ENCODE measurements around the gene EZH1.

DNA sequence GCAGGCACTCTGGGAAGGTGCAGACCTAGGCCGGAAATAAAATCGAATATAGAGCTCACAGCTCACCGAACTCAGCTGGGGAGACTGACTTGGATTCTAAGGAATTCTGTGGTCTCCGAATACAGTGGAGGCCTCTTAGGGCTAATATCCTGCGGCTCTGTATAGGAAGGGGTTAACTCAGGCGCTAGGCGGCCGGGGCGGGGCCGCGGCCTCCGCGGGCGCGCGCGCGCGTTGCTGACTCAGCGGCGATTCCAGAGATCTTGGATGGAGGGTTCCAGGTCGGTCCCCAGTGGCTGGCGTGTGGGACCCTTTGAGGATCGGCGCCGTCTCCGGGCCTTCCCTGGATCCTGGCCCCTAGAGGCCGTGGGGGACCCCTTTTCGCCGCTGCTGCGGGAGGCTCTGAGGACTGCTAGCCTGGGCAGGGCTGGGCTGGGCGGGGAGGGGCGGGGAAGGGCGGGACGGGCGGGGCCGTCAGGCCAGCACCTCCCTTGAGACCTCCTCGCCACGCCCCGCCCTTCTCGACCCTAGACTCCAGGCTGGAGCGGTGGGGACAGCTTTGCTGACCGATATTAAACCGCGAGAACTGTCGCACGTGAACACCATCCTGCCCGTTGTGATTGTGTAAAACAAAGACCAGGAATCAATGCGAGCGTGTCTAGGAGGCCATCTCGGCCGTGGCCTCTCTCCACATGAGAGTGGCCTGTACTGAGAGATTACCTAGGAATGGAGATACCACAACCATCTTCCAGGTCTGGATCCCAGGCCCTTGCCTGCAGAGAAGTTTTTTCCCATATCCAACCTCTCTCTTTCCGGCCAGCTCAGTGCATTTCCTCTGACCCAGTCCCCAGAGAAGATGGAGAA lies 66.7 kb downstream of the EZH1 start:
- TF ChIP-seq, protein P1, sequence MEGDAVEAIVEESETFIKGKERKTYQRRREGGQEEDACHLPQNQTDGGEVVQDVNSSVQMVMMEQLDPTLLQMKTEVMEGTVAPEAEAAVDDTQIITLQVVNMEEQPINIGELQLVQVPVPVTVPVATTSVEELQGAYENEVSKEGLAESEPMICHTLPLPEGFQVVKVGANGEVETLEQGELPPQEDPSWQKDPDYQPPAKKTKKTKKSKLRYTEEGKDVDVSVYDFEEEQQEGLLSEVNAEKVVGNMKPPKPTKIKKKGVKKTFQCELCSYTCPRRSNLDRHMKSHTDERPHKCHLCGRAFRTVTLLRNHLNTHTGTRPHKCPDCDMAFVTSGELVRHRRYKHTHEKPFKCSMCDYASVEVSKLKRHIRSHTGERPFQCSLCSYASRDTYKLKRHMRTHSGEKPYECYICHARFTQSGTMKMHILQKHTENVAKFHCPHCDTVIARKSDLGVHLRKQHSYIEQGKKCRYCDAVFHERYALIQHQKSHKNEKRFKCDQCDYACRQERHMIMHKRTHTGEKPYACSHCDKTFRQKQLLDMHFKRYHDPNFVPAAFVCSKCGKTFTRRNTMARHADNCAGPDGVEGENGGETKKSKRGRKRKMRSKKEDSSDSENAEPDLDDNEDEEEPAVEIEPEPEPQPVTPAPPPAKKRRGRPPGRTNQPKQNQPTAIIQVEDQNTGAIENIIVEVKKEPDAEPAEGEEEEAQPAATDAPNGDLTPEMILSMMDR (IDR thresholded peaks at IDR 0.05; ENCODE audit: poor library complexity) = no peak
- no peak for TF ChIP-seq EZH2 (IDR thresholded peaks at IDR 0.05; ENCODE audit: borderline replicate concordance)
